Purkinje cell (primary cell): Measurements from ENCODE around the gene SUMF1. TPM values are rescaled to one million over a fixed set of nuclear protein-coding genes. Genes with fewer than 3 reads are reported as not detected.

Source experiments
- polyA plus RNA-seq: library from polyadenylated mRNA; unstranded; fragments of >200 nt; fragmentation: Nextera tagmentation; gene quantifications from 2 replicates; pipeline ENCODE4 v1.2.1, GENCODE V29; 2014

Gene SUMF1
- polyA plus RNA-seq: 11.3 and 13.9 TPM in 2 replicates

GRCh38 chr3:4466741-4467521, at the start of gene SUMF1:
Gene SUMF1, minus strand, starts transcription at chr3:4467269. Its CDS starts 24 bp downstream, at chr3:4467245.

DNA sequence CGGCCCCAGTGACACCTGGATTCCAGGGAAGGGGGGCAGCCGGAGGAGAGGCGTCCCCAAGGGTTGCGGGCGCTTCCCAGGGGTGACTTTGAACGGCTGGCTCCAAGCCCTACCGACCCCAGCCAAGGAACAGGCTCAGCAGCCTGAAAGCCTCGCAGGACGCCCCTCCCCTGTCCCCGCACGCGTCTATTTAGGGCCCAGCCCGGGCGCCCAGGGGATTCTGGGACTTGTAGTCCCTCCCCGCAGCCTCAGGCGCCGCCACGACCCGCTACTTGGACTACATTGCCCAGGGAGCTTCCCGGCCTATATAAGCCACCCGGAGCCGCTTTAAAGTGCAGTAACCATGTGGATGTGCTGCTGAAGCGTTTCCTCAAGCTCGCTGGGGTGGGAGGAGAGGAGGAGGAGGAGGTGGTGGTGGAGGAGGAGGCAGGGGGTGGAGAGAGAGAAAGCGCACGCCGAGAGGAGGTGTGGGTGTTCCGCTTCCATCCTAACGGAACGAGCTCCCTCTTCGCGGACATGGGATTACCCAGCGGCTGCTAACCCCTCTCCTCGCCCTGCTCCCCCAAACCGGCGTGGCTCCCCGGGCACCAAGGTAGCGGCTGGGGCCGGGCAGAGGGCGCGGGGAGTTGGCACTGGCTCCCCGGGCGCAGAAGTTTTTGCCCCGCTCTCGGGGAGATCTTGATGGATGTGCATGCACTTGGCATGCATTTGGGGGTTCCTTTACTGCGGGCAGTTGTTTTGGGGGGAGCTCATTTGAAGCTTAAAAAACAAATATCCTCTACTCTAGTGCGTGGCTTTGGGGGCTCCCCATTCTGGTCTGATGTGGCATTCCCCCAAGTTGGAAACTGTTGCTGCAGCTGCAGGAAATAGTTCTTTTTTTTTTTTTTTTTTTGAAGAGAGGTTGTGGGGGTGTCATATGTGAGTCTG, 26.2 kb upstream of the SUMF1 start, which contains the start of gene ITPR1:
Gene ITPR1, plus strand, starts transcription at position 335 of the 927 bp plus-strand sequence. CDS start 23,144 bp downstream, outside the sequence.

Other genes starting within 250 kb of the SUMF1 start
- 10.0 and 23.4 TPM in 2 replicates for gene SETMAR, start 163.9 kb downstream of the SUMF1 start, polyA plus RNA-seq
- gene ITPR1, start 26.1 kb upstream of the SUMF1 start, polyA plus RNA-seq: 6,657 and 7,924 TPM in 2 replicates